ENCODE results near the gene CCDC74A.
"Not testable (repeated sequence)": the region's sequence is repeated elsewhere in the genome, so short reads cannot be mapped to it uniquely, and the experiment has no call there.

CCDC74A gene

GRCh38 chr2:131527131-131528001, at the start of gene CCDC74A:
TSS of gene CCDC74A (plus strand) at chr2:131527888. CDS start at chr2:131527971, 83 bp downstream.
- DNase-seq: peak; percentile 68

GRCh38 chr2:131478074-131478849, 49.4 kb upstream of the CCDC74A start:
- DNase-seq: not testable (repeated sequence)

- not testable (repeated sequence) for DNase-seq
These were observed 48.7 kb upstream of the CCDC74A start for GRCh38 chr2:131478850-131479461.

- DNase-seq: not testable (repeated sequence)
These were observed 47.3 kb upstream of the CCDC74A start for GRCh38 chr2:131480351-131480750.

- not testable (repeated sequence) for DNase-seq
These were observed 45.1 kb upstream of the CCDC74A start for GRCh38 chr2:131482506-131483155.

- not testable (repeated sequence) for DNase-seq
These were observed 43.5 kb upstream of the CCDC74A start for GRCh38 chr2:131483981-131484820.

- DNase-seq: not testable (repeated sequence)
These were observed 42.7 kb upstream of the CCDC74A start for GRCh38 chr2:131484906-131485460.

- not testable (repeated sequence) for DNase-seq
These were observed 41.3 kb upstream of the CCDC74A start for GRCh38 chr2:131486201-131486902.

- DNase-seq: no peak
These were observed 39.1 kb upstream of the CCDC74A start for GRCh38 chr2:131488306-131489205.

GRCh38 chr2:131490616-131491468, 36.8 kb upstream of the CCDC74A start:
- peak; percentile 48 for DNase-seq

- DNase-seq: peak; percentile 44
These were observed 36.2 kb upstream of the CCDC74A start for GRCh38 chr2:131491469-131491836.

GRCh38 chr2:131492015-131492417, 35.7 kb upstream of the CCDC74A start, which contains the start of gene MZT2A:
TSS of gene MZT2A (minus strand) at chr2:131492397. CDS start at chr2:131492376, 21 bp downstream.
- DNase-seq: not testable (repeated sequence)

- peak; percentile 98 for DNase-seq
These were observed 35.1 kb upstream of the CCDC74A start for GRCh38 chr2:131492418-131493198.

- no peak for DNase-seq
These were observed 34.3 kb upstream of the CCDC74A start for GRCh38 chr2:131493199-131493968.

GRCh38 chr2:131495506-131495905, 32.2 kb upstream of the CCDC74A start:
- DNase-seq: peak; percentile 32

- not testable (repeated sequence) for DNase-seq
These were observed 29.2 kb upstream of the CCDC74A start for GRCh38 chr2:131498321-131498973.

Measured in hematopoietic multipotent progenitor cell treated with erythropoietin and hydrocortisone succinate and interleukin-3 and kit ligand, for 4 days (in vitro differentiated cells).